ENCODE results near the gene ANKRD18A. TPM values are rescaled to one million over a fixed set of nuclear protein-coding genes. Genes with fewer than 3 reads are reported as not detected.

ANKRD18A gene
- total and polyA plus RNA-seq, 7 donors = under 0.01 to 1.4 (median 0.14) TPM

GRCh38 chr9:38527503-38527902, 92.9 kb downstream of the ANKRD18A start:
- H3K36me3 ChIP-seq = no peaks in the 10 kb centered on the region
- no peak for DNase-seq
- intact Hi-C loops (cut with DNase I) = no loop called here
- no peaks in the 10 kb centered on the region for H3K9me3 ChIP-seq
- no peaks in the 10 kb centered on the region for H3K4me1 ChIP-seq
- WGBS, 2 donors = 67 to 75% methylated on average over 10 of the region's 10 CpGs
- peaks cover 0 to 12% (median 0%) of the 10 kb centered on the region in 3 donors for H3K27me3 ChIP-seq
- H3K4me3 ChIP-seq = no peak overlapping the region
- TF ChIP-seq EP300 (IDR thresholded peaks at IDR 0.05) (no peak), CTCF (IDR thresholded peaks at IDR 0.05) (no peak), POLR2AphosphoS5 (IDR thresholded peaks at IDR 0.05) (no peak), POLR2A (IDR thresholded peaks at IDR 0.05) (no peak)
- H3K27ac ChIP-seq = no peak overlapping the region

- H3K4me1 ChIP-seq = no peaks in the 10 kb centered on the region
- no peaks in the 10 kb centered on the region for H3K9me3 ChIP-seq
- peaks cover 0 to 12% (median 0%) of the 10 kb centered on the region in 3 donors for H3K27me3 ChIP-seq
- intact Hi-C loops (cut with DNase I) = no loop called here
- no peak overlapping the region for H3K27ac ChIP-seq
- no peaks in the 10 kb centered on the region for H3K36me3 ChIP-seq
- TF ChIP-seq POLR2AphosphoS5 (IDR thresholded peaks at IDR 0.05) = no peak
- TF ChIP-seq CTCF (IDR thresholded peaks at IDR 0.05) = no peak
- no peak for TF ChIP-seq POLR2A (IDR thresholded peaks at IDR 0.05)
- TF ChIP-seq EP300 (IDR thresholded peaks at IDR 0.05) = no peak
- no peak for DNase-seq
- H3K4me3 ChIP-seq = no peak overlapping the region
- WGBS, 2 donors = 78 to 81% methylated on average over 38 of the region's 38 CpGs
Measured at GRCh38 chr9:38526591-38526990, 93.8 kb downstream of the ANKRD18A start.

GRCh38 chr9:38523121-38523520, 97.3 kb downstream of the ANKRD18A start:
- Histone ChIP-seq H3K36me3 (no peaks in the 10 kb centered on the region), H3K4me3 (no peak overlapping the region), H3K4me1 (no peaks in the 10 kb centered on the region), H3K27ac (no peak overlapping the region), H3K27me3 (peaks cover 0 to 12% (median 0%) of the 10 kb centered on the region in 3 donors), H3K9me3 (no peaks in the 10 kb centered on the region)
- TF ChIP-seq CTCF (IDR thresholded peaks at IDR 0.05) (no peak), POLR2AphosphoS5 (IDR thresholded peaks at IDR 0.05) (no peak), POLR2A (IDR thresholded peaks at IDR 0.05) (no peak), EP300 (IDR thresholded peaks at IDR 0.05) (no peak)
- DNase-seq = no peak
- WGBS, 2 donors = 84 to 88% methylated on average over 5 of the region's 5 CpGs
- intact Hi-C loops (cut with DNase I) = no loop called here

GRCh38 chr9:38521762-38522161, 98.6 kb downstream of the ANKRD18A start:
- H3K27ac ChIP-seq = no peak overlapping the region
- intact Hi-C loops (cut with DNase I) = no loop called here
- no peak for TF ChIP-seq EP300 (IDR thresholded peaks at IDR 0.05)
- no peak for TF ChIP-seq CTCF (IDR thresholded peaks at IDR 0.05)
- no peak for TF ChIP-seq POLR2A (IDR thresholded peaks at IDR 0.05)
- TF ChIP-seq POLR2AphosphoS5 (IDR thresholded peaks at IDR 0.05) = no peak

More at GRCh38 chr9:38521762-38522161, 98.6 kb downstream of the ANKRD18A start:
- DNase-seq = no peak
- Histone ChIP-seq H3K4me1 (no peaks in the 10 kb centered on the region), H3K9me3 (no peaks in the 10 kb centered on the region), H3K36me3 (no peaks in the 10 kb centered on the region), H3K27me3 (peaks cover 0 to 9% (median 0%) of the 10 kb centered on the region in 3 donors), H3K4me3 (no peak overlapping the region)
- 17 to 56% methylated on average over 2 of the region's 2 CpGs for WGBS, 2 donors

Small RNA genes lying within 50 kb of the gene (small RNA-seq; reads per million reads assigned to genes)
- 0 reads per million in 3 donors for gene AL390726.1
- gene AL390726.2 = 0 reads per million in 3 donors
- gene AL390726.3 = 0 reads per million in 3 donors
- 0 reads per million in 3 donors for gene AL390726.4
- gene AL390726.5 = 0 reads per million in 3 donors

Other genes with a start within 250 kb of the ANKRD18A start
- gene ALDH1B1, start 227.9 kb downstream of the ANKRD18A start, total RNA-seq = 100 to 1,000 TPM in 2 of 4 donors, 10 to 100 TPM in 2; 35.7 to 162 (median 101) TPM
- 10 to 100 TPM; 19.2 to 45.0 (median 24.0) TPM for gene ALDH1B1, start 227.9 kb downstream of the ANKRD18A start, polyA plus RNA-seq
- 1 to 10 TPM in 2 of 4 donors, under 1 TPM in 1, not detected in 1; 0.36 to 2.2 (median 1.4) TPM for gene IGFBPL1, start 196.1 kb downstream of the ANKRD18A start, total RNA-seq
- under 1 TPM in 1 of 3 donors, not detected in 2; 0.23 TPM for gene IGFBPL1, start 196.1 kb downstream of the ANKRD18A start, polyA plus RNA-seq
- gene FAM240B, start 99.5 kb upstream of the ANKRD18A start, total RNA-seq = not detected
- not detected for gene FAM240B, start 99.5 kb upstream of the ANKRD18A start, polyA plus RNA-seq